Mesenchymal stem cell (in vitro differentiated cells and primary cell): Measurements from ENCODE around the gene HNRNPA3.
A peak's percentile ranks its signal among the peaks of the same experiment; 100 is the strongest.

Experiments
- DNase-seq: peaks from one replicate; pipeline ENCODE4 v3.0.0-alpha.2; 2013
- H2AFZ ChIP-seq: one replicate; pipeline ENCODE4 v1.6.1; 2013; ENCODE audit warnings: low read depth, mild to moderate bottlenecking, control low read depth, inconsistent platforms, low read length, moderate library complexity
- H2AK5ac ChIP-seq: 2 replicates; pipeline ENCODE4 v1.6.1; 2013; ENCODE audit warnings: low read length, moderate library complexity, mild to moderate bottlenecking, inconsistent platforms; ENCODE audit not compliant: severe bottlenecking
- H2BK120ac ChIP-seq: one replicate; pipeline ENCODE4 v1.6.1; 2013; ENCODE audit warnings: low read depth, mild to moderate bottlenecking, inconsistent platforms, low read length, moderate library complexity
- H2BK12ac ChIP-seq, 2 experiments: one replicate each; pipeline ENCODE4 v1.6.1; 2013; ENCODE audit warnings: inconsistent platforms in 2 of 2, low read length in 2 of 2, mild to moderate bottlenecking in 2 of 2, moderate library complexity in 2 of 2, control low read depth in 1 of 2
- H2BK15ac ChIP-seq: one replicate; pipeline ENCODE4 v1.6.1; 2013; ENCODE audit warnings: mild to moderate bottlenecking, low read depth, inconsistent platforms; ENCODE audit not compliant: poor library complexity, severe bottlenecking
- H2BK5ac ChIP-seq: 2 replicates; pipeline ENCODE4 v1.6.1; 2013; ENCODE audit warnings: low read depth, mild to moderate bottlenecking, low read length, control low read depth, inconsistent platforms; ENCODE audit not compliant: poor library complexity, severe bottlenecking
- H3K14ac ChIP-seq, 2 experiments: one replicate each; pipeline ENCODE4 v1.6.1; 2013; ENCODE audit warnings: inconsistent platforms in 2 of 2, low read length in 2 of 2, control low read depth in 1 of 2, mild to moderate bottlenecking in 1 of 2, moderate library complexity in 1 of 2
- H3K18ac ChIP-seq, 2 experiments: one replicate each; pipeline ENCODE4 v1.6.1; 2013; ENCODE audit warnings: inconsistent platforms in 2 of 2, low read length in 2 of 2, control low read depth in 1 of 2, low read depth in 1 of 2, mild to moderate bottlenecking in 1 of 2
- H3K23ac ChIP-seq, 2 experiments: one replicate each; pipeline ENCODE4 v1.6.1; 2013; ENCODE audit warnings: inconsistent platforms in 2 of 2, low read length in 2 of 2, mild to moderate bottlenecking in 2 of 2, moderate library complexity in 2 of 2, control low read depth in 1 of 2
- H3K27ac ChIP-seq: 2 replicates; pipeline ENCODE4 v1.5.1; 2013; ENCODE audit warnings: mild to moderate bottlenecking, moderate library complexity, low read length, control low read depth, inconsistent platforms; ENCODE audit not compliant: poor library complexity, severe bottlenecking
- H3K27me3 ChIP-seq, 2 experiments: 2 replicates each; pipeline versions ENCODE4 v1.6.1 to v1.7.0; 2013; ENCODE audit warnings: low read length in 2 of 2, mild to moderate bottlenecking in 2 of 2, moderate library complexity in 2 of 2, control low read depth in 1 of 2, inconsistent platforms in 1 of 2; ENCODE audit not compliant: control insufficient read depth in 1 of 2, insufficient read depth in 1 of 2
- H3K36me3 ChIP-seq, 2 experiments: 2 replicates each; pipeline versions ENCODE4 v1.6.1 to v1.7.0; 2013; ENCODE audit warnings: low read length in 2 of 2, control low read depth in 1 of 2, inconsistent platforms in 1 of 2, low read depth in 1 of 2, mild to moderate bottlenecking in 1 of 2; ENCODE audit not compliant: insufficient read depth in 2 of 2, control insufficient read depth in 1 of 2
- H3K4ac ChIP-seq, 2 experiments: one replicate each; pipeline ENCODE4 v1.6.1; 2013; ENCODE audit warnings: inconsistent platforms in 2 of 2, low read length in 2 of 2, mild to moderate bottlenecking in 2 of 2, moderate library complexity in 2 of 2, control low read depth in 1 of 2, low read depth in 1 of 2
- H3K4me1 ChIP-seq: 2 replicates; pipeline ENCODE4 v1.6.1; 2013; ENCODE audit warnings: low read depth, low read length, control low read depth; ENCODE audit not compliant: control insufficient read depth, insufficient read depth
- H3K4me2 ChIP-seq: 2 replicates; pipeline ENCODE4 v1.6.1; 2013; ENCODE audit warnings: low read length, mild to moderate bottlenecking, inconsistent platforms; ENCODE audit not compliant: poor library complexity, severe bottlenecking
- H3K4me3 ChIP-seq, 2 experiments: 2 replicates each; pipeline versions ENCODE4 v1.5.1 to v1.7.0; 2013; ENCODE audit warnings: low read length in 2 of 2, mild to moderate bottlenecking in 2 of 2, control low read depth in 1 of 2, low read depth in 1 of 2; ENCODE audit not compliant: insufficient read depth in 1 of 2
- H3K79me1 ChIP-seq: replicated peaks from 2 replicates; pipeline ENCODE4 v1.6.1; 2013; ENCODE audit warnings: mild to moderate bottlenecking, control low read depth, low read length, inconsistent platforms; ENCODE audit not compliant: poor library complexity, severe bottlenecking
- H3K9ac ChIP-seq: 2 replicates; pipeline ENCODE4 v1.7.0; 2013; ENCODE audit warnings: mild to moderate bottlenecking, low read length, moderate library complexity
- H3K9me3 ChIP-seq: 2 replicates; pipeline ENCODE4 v1.7.0; 2013; ENCODE audit warnings: mild to moderate bottlenecking, low read length; ENCODE audit not compliant: control insufficient read depth
- H4K8ac ChIP-seq: one replicate; pipeline ENCODE4 v1.6.1; 2013; ENCODE audit warnings: inconsistent platforms, mild to moderate bottlenecking, low read length, moderate library complexity
- H4K91ac ChIP-seq: one replicate; pipeline ENCODE4 v1.6.1; 2013; ENCODE audit warnings: mild to moderate bottlenecking, low read length, inconsistent platforms
- WGBS: methylation state at CpG from one replicate; pipeline ENCODE4 v1.1.7; 2013; ENCODE audit warnings: mixed read lengths; 5-methylcytosine and 5-hydroxymethylcytosine counted together

The HNRNPA3 gene

DNA sequence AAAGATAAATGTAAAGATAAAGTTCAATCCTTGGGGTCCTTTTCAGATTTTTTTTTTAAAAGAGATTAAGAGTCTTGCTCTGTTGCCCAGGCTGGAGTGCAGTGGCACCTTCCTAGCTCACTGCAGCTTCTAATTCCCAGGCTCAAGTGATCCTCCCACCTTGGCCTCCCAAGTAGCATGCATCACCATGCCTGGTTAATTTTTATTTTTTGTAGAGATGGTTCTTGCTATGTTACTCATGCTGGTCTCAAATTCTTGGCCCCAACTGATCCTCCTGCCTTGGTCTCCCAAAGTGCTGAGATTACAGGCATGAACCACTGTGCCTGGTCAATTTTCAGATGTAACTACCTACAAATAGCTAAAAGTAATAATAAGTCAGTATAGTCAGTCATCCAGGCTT lies 30.9 kb downstream of the HNRNPA3 start:
- peak overlapping the region in 1 of 2 experiments; percentile 45 for H3K4me3 ChIP-seq
- no peak overlapping the region for H2BK12ac ChIP-seq
- peak overlapping the region; percentile 87 for H3K9ac ChIP-seq
- no peak overlapping the region for H2BK120ac ChIP-seq
- H4K91ac ChIP-seq = no peak overlapping the region
- no peak for DNase-seq
- peaks cover 20% of the 10 kb centered on the region for H3K4me1 ChIP-seq
- H3K4ac ChIP-seq = peak overlapping the region in 1 of 2 experiments; percentile 39
- no peak overlapping the region for H2BK15ac ChIP-seq
- H3K9me3 ChIP-seq = no peaks in the 10 kb centered on the region
- H3K79me1 ChIP-seq = no peaks in the 10 kb centered on the region
- no peak overlapping the region for H3K14ac ChIP-seq
- H2BK5ac ChIP-seq = no peak overlapping the region
- no peak overlapping the region for H3K23ac ChIP-seq
- peak overlapping the region; percentile 92 for H3K27ac ChIP-seq
- peak overlapping the region in 1 of 2 experiments; percentile 80 for H3K18ac ChIP-seq
- H2AK5ac ChIP-seq = peak overlapping the region; percentile 42
- H2AFZ ChIP-seq = no peak overlapping the region
- no peak overlapping the region for H3K4me2 ChIP-seq
- H3K36me3 ChIP-seq = peaks cover 3 to 15% of the 10 kb centered on the region in 2 experiments
- no peak overlapping the region for H4K8ac ChIP-seq
- H3K27me3 ChIP-seq = no peaks in the 10 kb centered on the region

DNA sequence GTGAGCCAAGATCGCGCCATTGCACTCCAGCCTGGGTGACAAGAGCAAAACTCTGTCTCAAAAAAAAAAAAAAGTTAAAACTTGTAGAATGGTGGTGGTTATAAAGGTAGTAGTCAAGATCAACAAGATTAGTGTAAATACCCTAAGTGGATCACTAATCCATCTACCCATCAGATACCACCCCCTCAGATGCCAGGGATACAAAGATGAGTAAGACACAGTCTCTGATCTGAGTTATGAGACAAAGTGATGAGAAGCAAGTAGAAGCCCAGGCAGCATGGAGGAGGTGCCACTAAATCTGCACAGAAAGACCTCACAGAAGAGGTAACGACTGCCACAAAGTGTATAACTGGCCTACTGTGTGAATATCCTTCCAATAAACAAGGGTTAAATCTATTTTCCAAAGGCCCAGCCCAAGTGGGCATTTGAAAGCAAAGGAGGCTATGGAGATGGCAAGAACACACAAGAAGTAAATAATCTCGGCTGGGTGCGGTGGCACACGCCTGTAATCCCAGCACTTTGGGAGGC lies 31.7 kb downstream of the HNRNPA3 start:
- Histone ChIP-seq H3K14ac (no peak overlapping the region), H3K23ac (no peak overlapping the region), H3K36me3 (peaks cover 3 to 20% of the 10 kb centered on the region in 2 experiments), H2AK5ac (peak overlapping the region; percentile 16), H4K91ac (no peak overlapping the region), H2BK12ac (no peak overlapping the region), H3K9ac (peak overlapping the region; percentile 1), H2BK120ac (no peak overlapping the region), H3K4me2 (no peak overlapping the region), H2BK5ac (no peak overlapping the region), H3K18ac (peak overlapping the region; percentile 6 to 54), H2AFZ (no peak overlapping the region), H3K27ac (peak overlapping the region; percentile 15), H3K79me1 (no peaks in the 10 kb centered on the region), H3K9me3 (no peaks in the 10 kb centered on the region), H3K4me1 (peaks cover 22% of the 10 kb centered on the region), H4K8ac (no peak overlapping the region), H3K4ac (peak overlapping the region in 1 of 2 experiments; percentile 29), H3K27me3 (no peaks in the 10 kb centered on the region), H2BK15ac (peak overlapping the region; percentile 65), H3K4me3 (no peak overlapping the region)
- 95% methylated on average over 6 of the region's 6 CpGs for WGBS
- DNase-seq = no peak

DNA sequence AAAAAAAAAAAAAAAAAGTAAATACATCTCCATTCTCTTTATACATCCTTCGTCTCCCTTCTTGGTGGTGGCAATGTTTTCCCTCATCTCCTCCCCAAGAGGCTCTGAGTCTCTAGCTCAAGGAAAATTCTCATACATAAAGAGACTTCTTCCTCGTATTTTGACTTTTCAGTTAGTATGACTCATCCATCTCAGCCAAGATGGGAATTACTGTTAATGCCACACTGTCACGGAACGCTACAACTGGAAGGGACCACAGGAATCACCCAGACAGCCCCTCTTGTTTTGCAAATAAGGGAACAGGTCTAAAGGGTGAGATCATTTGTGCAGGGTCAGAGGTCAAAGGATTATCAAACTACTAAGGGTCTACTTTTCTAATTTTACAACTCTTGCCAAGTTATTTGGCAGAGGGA lies 32.4 kb downstream of the HNRNPA3 start:
- Histone ChIP-seq H3K4me1 (peaks cover 19% of the 10 kb centered on the region), H3K14ac (no peak overlapping the region), H2BK120ac (no peak overlapping the region), H3K27me3 (no peaks in the 10 kb centered on the region), H3K23ac (no peak overlapping the region), H3K9ac (peak overlapping the region; percentile 23), H2AFZ (no peak overlapping the region), H3K36me3 (peaks cover 3 to 23% of the 10 kb centered on the region in 2 experiments), H2BK15ac (no peak overlapping the region), H4K8ac (no peak overlapping the region), H3K18ac (no peak overlapping the region), H3K27ac (peak overlapping the region; percentile 5), H3K4me3 (peak overlapping the region in 1 of 2 experiments; percentile 7), H3K79me1 (no peaks in the 10 kb centered on the region), H3K4ac (no peak overlapping the region), H3K4me2 (no peak overlapping the region), H2BK12ac (no peak overlapping the region), H2AK5ac (no peak overlapping the region), H4K91ac (no peak overlapping the region), H3K9me3 (no peaks in the 10 kb centered on the region), H2BK5ac (no peak overlapping the region)
- 0% methylated on average over 4 of the region's 4 CpGs for WGBS
- DNase-seq = peak; percentile 98

DNA sequence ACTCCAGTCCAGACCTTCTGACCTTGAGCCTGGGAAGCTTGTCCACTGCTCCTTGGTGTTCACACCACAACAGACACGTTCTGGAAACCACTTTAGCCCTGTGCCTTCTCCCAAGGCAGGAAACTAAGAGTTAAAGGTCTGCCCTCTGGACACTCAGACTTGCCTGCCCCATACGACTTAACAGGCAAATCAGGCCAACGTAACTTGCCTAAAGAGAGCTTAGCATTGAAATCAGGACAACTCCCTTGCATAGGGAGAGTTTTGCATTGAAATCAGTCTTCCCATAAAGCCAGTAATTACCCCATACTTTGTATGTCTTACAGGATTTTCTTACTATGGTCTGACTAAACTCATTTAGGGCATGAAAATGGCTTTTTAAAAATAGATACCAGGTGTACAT lies 33.4 kb downstream of the HNRNPA3 start:
- Histone ChIP-seq H3K9ac (peak overlapping the region; percentile 19), H3K14ac (no peak overlapping the region), H3K79me1 (no peaks in the 10 kb centered on the region), H2BK120ac (no peak overlapping the region), H3K4me3 (no peak overlapping the region), H3K4ac (no peak overlapping the region), H4K91ac (no peak overlapping the region), H3K18ac (peak overlapping the region in 1 of 2 experiments; percentile 94), H3K27ac (peak overlapping the region; percentile 34), H2BK15ac (no peak overlapping the region), H2AFZ (no peak overlapping the region), H3K4me2 (no peak overlapping the region), H2BK5ac (no peak overlapping the region), H3K23ac (peak overlapping the region in 1 of 2 experiments; percentile 89), H3K36me3 (peaks cover 3 to 31% of the 10 kb centered on the region in 2 experiments), H3K27me3 (no peaks in the 10 kb centered on the region), H4K8ac (peak overlapping the region; percentile 10), H2BK12ac (peak overlapping the region in 1 of 2 experiments; percentile 37), H3K9me3 (no peaks in the 10 kb centered on the region), H2AK5ac (peak overlapping the region; percentile 47), H3K4me1 (peaks cover 18% of the 10 kb centered on the region)
- 21% methylated on average over 3 of the region's 3 CpGs for WGBS
- DNase-seq = peak; percentile 65
